Activated T-helper 1 cell treated with Interleukin-2 at 50 U/mL for 16 hours (primary cell): Measurements from ENCODE around the gene WSB2.
A peak's percentile ranks its signal among the peaks of the same experiment; 100 is the strongest.
"Not testable (repeated sequence)": the region's sequence is repeated elsewhere in the genome, so short reads cannot be mapped to it uniquely, and the experiment has no call there.

ENCODE experiments used
- DNase-seq: peaks from one replicate; pipeline ENCODE4 v3.0.0-alpha.2; 2020; ENCODE audit warnings: low read depth

The WSB2 gene

GRCh38 chr12:118061011-118061872 is at the start of gene WSB2:
TSS of gene WSB2 (minus strand) at chr12:118061179. CDS start at chr12:118061048, 131 bp downstream.
- peak; percentile 34 for DNase-seq

- DNase-seq, result no peak
These were observed 48.1 kb upstream of the WSB2 start for GRCh38 chr12:118109088-118109487.

DNA sequence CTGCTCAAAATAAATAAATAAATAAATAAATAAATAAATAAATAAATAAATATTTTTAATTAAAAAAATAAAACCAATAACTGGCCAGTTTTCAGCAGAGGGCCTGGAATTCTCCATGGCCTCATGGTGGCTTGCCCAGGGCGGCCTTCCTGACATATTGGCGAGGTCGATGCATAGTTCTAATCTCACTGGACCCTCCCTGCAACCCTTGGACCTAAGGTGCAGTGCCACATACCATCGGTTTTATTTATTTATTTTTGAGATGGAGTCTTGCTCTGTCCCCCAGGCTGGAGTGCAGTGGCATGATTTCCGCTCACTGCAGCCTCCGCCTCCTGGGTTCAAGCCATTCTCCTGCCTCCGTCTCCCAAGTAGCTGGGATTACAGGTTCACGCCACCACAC is 46.7 kb upstream of the WSB2 start:
- no peak for DNase-seq

GRCh38 chr12:118107011-118107410 is 46.0 kb upstream of the WSB2 start:
- DNase-seq, result no peak

GRCh38 chr12:118103601-118104382 is 42.8 kb upstream of the WSB2 start, which contains the start of gene VSIG10:
TSS of gene VSIG10 (minus strand) at chr12:118104011. CDS start at chr12:118103671, 340 bp downstream.
- DNase-seq, result no peak

- no peak for DNase-seq
These were observed 42.2 kb upstream of the WSB2 start for GRCh38 chr12:118103201-118103600.

- DNase-seq, result no peak
These were observed 41.6 kb upstream of the WSB2 start for GRCh38 chr12:118102609-118103008.

GRCh38 chr12:118102070-118102469 is 41.1 kb upstream of the WSB2 start:
- no peak for DNase-seq

- DNase-seq, result no peak
These were observed 40.1 kb upstream of the WSB2 start for GRCh38 chr12:118101051-118101450.

GRCh38 chr12:118098911-118099671 is 38.1 kb upstream of the WSB2 start:
- DNase-seq, result no peak

GRCh38 chr12:118098401-118098800 is 37.4 kb upstream of the WSB2 start:
- no peak for DNase-seq

DNA sequence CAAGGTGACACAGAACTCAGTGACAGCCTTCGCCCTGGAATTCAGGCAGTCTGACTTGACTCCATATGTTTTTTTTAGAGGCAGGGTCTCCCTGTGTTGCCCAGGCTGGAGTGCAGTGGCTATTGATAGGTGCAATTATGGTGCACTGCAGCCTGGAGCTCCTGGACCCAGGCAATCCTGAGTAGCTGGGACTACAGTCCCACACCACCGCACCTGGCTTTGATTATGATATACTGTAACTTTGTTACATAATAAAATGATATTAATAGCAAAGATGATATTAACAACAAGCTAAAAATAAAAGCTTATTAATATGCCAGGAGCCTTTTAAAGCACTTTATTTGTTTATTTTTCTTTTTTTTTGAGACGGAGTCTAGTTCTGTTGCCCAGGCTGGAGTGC is 33.1 kb upstream of the WSB2 start:
- no peak for DNase-seq

- DNase-seq, result no peak
These were observed 28.8 kb upstream of the WSB2 start for GRCh38 chr12:118089782-118090181.

DNA sequence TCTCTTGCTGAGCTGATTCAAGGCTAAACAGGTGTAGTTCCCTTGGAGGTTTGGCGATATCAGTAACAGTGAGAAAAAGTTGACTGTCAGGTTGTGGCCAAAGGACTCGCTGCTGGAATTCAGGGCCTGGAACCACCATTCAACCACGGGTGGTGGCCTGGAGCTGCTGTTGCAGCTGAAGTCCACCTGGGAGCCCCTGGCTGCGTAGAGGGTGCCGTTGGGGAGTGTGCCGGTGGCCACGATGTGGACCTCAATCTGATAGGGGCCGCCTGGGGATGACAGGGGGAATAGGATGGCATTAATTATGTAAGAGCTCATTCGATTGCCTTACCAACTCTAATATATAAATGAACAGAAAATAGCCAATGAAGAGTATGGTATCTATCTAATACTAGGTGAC is 21.2 kb upstream of the WSB2 start:
- no peak for DNase-seq

GRCh38 chr12:118081521-118081920 is 20.5 kb upstream of the WSB2 start:
- not testable (repeated sequence) for DNase-seq

DNA sequence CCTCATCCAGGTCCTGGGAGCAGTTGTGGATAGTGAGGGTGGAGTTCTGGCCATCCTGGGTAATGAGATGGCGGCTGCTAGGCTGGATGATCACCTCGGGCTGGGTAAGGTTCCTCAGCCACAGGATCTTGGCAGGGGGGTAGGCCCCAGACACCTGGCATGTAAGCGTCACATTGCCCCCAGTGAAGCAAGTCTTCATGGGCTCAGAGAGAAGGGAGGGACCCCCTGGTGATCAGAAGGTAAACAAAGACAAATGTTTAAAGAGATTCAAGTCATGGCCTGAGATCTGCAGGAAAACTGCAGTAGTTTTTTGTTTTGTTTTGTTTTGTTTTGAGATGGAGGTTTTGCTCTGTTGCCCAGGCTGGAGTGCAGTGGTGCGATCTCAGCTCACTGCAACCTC is 12.8 kb upstream of the WSB2 start:
- no peak for DNase-seq

DNA sequence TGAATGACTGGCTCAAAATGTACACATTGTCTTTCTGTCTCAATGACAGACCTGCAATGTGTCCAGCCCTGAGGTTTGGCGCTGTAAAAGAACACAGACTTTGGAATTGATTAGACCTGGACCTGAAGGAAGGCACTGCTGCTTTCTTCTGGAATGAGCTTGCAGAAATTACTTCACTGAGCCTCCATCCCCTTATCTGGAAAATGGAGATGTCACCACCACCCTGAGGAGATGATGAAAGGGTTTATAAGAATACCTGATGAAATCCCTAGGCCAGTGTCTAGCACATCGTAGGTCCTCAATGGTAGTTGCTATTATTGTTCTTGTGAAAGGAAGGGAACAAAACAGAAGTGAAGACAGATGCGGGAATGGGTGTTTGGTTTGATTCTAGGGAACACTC is 9.7 kb upstream of the WSB2 start:
- no peak for DNase-seq

GRCh38 chr12:118068445-118068844 is 7.5 kb upstream of the WSB2 start:
- DNase-seq, result no peak

- DNase-seq, result no peak
These were observed 4.4 kb upstream of the WSB2 start for GRCh38 chr12:118065380-118065779.

DNA sequence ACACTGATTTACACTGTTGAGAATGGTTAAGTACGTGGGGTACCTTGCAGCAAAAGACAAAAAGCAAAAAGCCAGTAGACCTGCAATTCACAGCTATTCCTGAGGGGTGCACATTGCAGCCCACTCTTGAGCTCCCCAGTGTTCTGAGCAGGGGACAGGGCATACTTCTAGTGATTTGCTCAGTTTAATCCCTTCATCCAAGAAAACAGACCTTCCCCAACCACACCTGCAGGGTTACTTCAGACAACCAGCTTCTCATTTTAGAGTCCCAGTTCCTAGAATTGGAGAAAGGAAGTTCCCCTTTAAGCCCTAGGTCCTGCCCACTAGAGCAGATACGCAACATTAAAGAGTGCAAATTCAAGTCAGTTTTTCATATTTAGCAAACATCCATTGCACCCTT is 3.6 kb upstream of the WSB2 start:
- DNase-seq, result no peak

GRCh38 chr12:118063576-118064391 is 2.8 kb upstream of the WSB2 start:
- no peak for DNase-seq
